Measurements from ENCODE around the gene UBE4B.

Gene UBE4B

GRCh38 chr1:10171995-10172669, 139.4 kb downstream of the UBE4B start:
- Mint-ChIP-seq H3K4me3 (no peak overlapping the region), H3K36me3 (peaks cover 40% of the 10 kb centered on the region), H3K9me3 (peaks cover 7% of the 10 kb centered on the region), H3K4me1 (no peaks in the 10 kb centered on the region), H3K27me3 (no peaks in the 10 kb centered on the region), H3K27ac (no peak overlapping the region)
- ATAC-seq (ENCODE audit: low read depth) (no peak), DNase-seq (ENCODE audit: low spot score in 2 of 2) (no peak)

GRCh38 chr1:10173582-10173981, 140.8 kb downstream of the UBE4B start:
- Mint-ChIP-seq H3K27ac (no peak overlapping the region), H3K36me3 (peaks cover 36% of the 10 kb centered on the region), H3K27me3 (no peaks in the 10 kb centered on the region), H3K9me3 (peaks cover 7% of the 10 kb centered on the region), H3K4me1 (no peaks in the 10 kb centered on the region), H3K4me3 (no peak overlapping the region)
- DNase-seq (ENCODE audit: low spot score in 2 of 2): no peak
- peak; percentile 84 for ATAC-seq (ENCODE audit: low read depth)

- H3K27me3 Mint-ChIP-seq: no peaks in the 10 kb centered on the region
- H3K36me3 Mint-ChIP-seq: peaks cover 31% of the 10 kb centered on the region
- H3K4me3 Mint-ChIP-seq: no peak overlapping the region
- ATAC-seq (ENCODE audit: low read depth): no peak
- H3K27ac Mint-ChIP-seq: no peak overlapping the region
- H3K4me1 Mint-ChIP-seq: no peaks in the 10 kb centered on the region
- DNase-seq (ENCODE audit: low spot score in 2 of 2): no peak
- peaks cover 7% of the 10 kb centered on the region for H3K9me3 Mint-ChIP-seq
Observed at GRCh38 chr1:10177876-10178275, 145.1 kb downstream of the UBE4B start.

- Mint-ChIP-seq H3K4me1 (no peaks in the 10 kb centered on the region), H3K9me3 (peaks cover 7% of the 10 kb centered on the region), H3K27me3 (no peaks in the 10 kb centered on the region), H3K36me3 (peaks cover 29% of the 10 kb centered on the region), H3K4me3 (no peak overlapping the region), H3K27ac (peak overlapping the region; percentile 50)
- DNase-seq (ENCODE audit: low spot score in 2 of 2) (no peak), ATAC-seq (ENCODE audit: low read depth) (no peak)
Observed at GRCh38 chr1:10178597-10179405, 146.0 kb downstream of the UBE4B start.

- DNase-seq (ENCODE audit: low spot score in 2 of 2) (no peak), ATAC-seq (ENCODE audit: low read depth) (no peak)
- Mint-ChIP-seq H3K36me3 (peaks cover 28% of the 10 kb centered on the region), H3K27ac (peak overlapping the region; percentile 69), H3K4me3 (no peak overlapping the region), H3K27me3 (no peaks in the 10 kb centered on the region), H3K9me3 (peaks cover 7% of the 10 kb centered on the region), H3K4me1 (no peaks in the 10 kb centered on the region)
Observed at GRCh38 chr1:10179406-10180091, 146.8 kb downstream of the UBE4B start.

GRCh38 chr1:10181154-10181553, 148.4 kb downstream of the UBE4B start:
- H3K9me3 Mint-ChIP-seq: no peaks in the 10 kb centered on the region
- peaks cover 19% of the 10 kb centered on the region for H3K36me3 Mint-ChIP-seq
- no peaks in the 10 kb centered on the region for H3K27me3 Mint-ChIP-seq
- no peak for DNase-seq (ENCODE audit: low spot score in 2 of 2)
- H3K27ac Mint-ChIP-seq: no peak overlapping the region
- H3K4me3 Mint-ChIP-seq: no peak overlapping the region
- no peak for ATAC-seq (ENCODE audit: low read depth)
- H3K4me1 Mint-ChIP-seq: no peaks in the 10 kb centered on the region

- no peak for ATAC-seq (ENCODE audit: low read depth)
- Mint-ChIP-seq H3K4me1 (peaks cover 5% of the 10 kb centered on the region), H3K36me3 (peaks cover 8% of the 10 kb centered on the region), H3K9me3 (peaks cover 3% of the 10 kb centered on the region), H3K27ac (no peak overlapping the region), H3K27me3 (no peaks in the 10 kb centered on the region), H3K4me3 (no peak overlapping the region)
- DNase-seq (ENCODE audit: low spot score in 2 of 2): no peak
Observed at GRCh38 chr1:10185759-10186158, 153.0 kb downstream of the UBE4B start.

GRCh38 chr1:10186331-10187025, 153.7 kb downstream of the UBE4B start:
- H3K4me3 Mint-ChIP-seq: no peak overlapping the region
- no peak for DNase-seq (ENCODE audit: low spot score in 2 of 2)
- no peak overlapping the region for H3K27ac Mint-ChIP-seq
- peaks cover 7% of the 10 kb centered on the region for H3K36me3 Mint-ChIP-seq
- no peaks in the 10 kb centered on the region for H3K27me3 Mint-ChIP-seq
- peaks cover 5% of the 10 kb centered on the region for H3K4me1 Mint-ChIP-seq
- H3K9me3 Mint-ChIP-seq: peaks cover 3% of the 10 kb centered on the region
- no peak for ATAC-seq (ENCODE audit: low read depth)

- Mint-ChIP-seq H3K4me3 (no peak overlapping the region), H3K36me3 (peaks cover 7% of the 10 kb centered on the region), H3K9me3 (peaks cover 3% of the 10 kb centered on the region), H3K27me3 (no peaks in the 10 kb centered on the region), H3K4me1 (peaks cover 5% of the 10 kb centered on the region), H3K27ac (no peak overlapping the region)
- no peak for DNase-seq (ENCODE audit: low spot score in 2 of 2)
- no peak for ATAC-seq (ENCODE audit: low read depth)
Observed at GRCh38 chr1:10187026-10187334, 154.2 kb downstream of the UBE4B start.

GRCh38 chr1:10188133-10188650, 155.4 kb downstream of the UBE4B start:
- no peak for ATAC-seq (ENCODE audit: low read depth)
- H3K9me3 Mint-ChIP-seq: peaks cover 3% of the 10 kb centered on the region

GRCh38 chr1:10189659-10190058, 156.9 kb downstream of the UBE4B start:
- no peak overlapping the region for H3K27ac Mint-ChIP-seq
- H3K27me3 Mint-ChIP-seq: peaks cover 2% of the 10 kb centered on the region
- no peak for DNase-seq (ENCODE audit: low spot score in 2 of 2)
- peaks cover 5% of the 10 kb centered on the region for H3K4me1 Mint-ChIP-seq
- ATAC-seq (ENCODE audit: low read depth): peak; percentile 76
- H3K4me3 Mint-ChIP-seq: no peak overlapping the region
- H3K36me3 Mint-ChIP-seq: no peaks in the 10 kb centered on the region
- H3K9me3 Mint-ChIP-seq: peaks cover 3% of the 10 kb centered on the region

More at GRCh38 chr1:10188133-10188650, 155.4 kb downstream of the UBE4B start:
- peaks cover 5% of the 10 kb centered on the region for H3K36me3 Mint-ChIP-seq
- no peaks in the 10 kb centered on the region for H3K27me3 Mint-ChIP-seq
- no peak overlapping the region for H3K27ac Mint-ChIP-seq
- no peak overlapping the region for H3K4me3 Mint-ChIP-seq
- DNase-seq (ENCODE audit: low spot score in 2 of 2): no peak
- H3K4me1 Mint-ChIP-seq: peaks cover 5% of the 10 kb centered on the region

- DNase-seq (ENCODE audit: low spot score in 2 of 2) (no peak), ATAC-seq (ENCODE audit: low read depth) (no peak)
- peaks cover 2% of the 10 kb centered on the region for H3K27me3 Mint-ChIP-seq
- H3K4me1 Mint-ChIP-seq: peaks cover 5% of the 10 kb centered on the region
- H3K36me3 Mint-ChIP-seq: no peaks in the 10 kb centered on the region
- H3K27ac Mint-ChIP-seq: no peak overlapping the region
- H3K9me3 Mint-ChIP-seq: peaks cover 3% of the 10 kb centered on the region
- H3K4me3 Mint-ChIP-seq: no peak overlapping the region
Observed at GRCh38 chr1:10192263-10192662, 159.5 kb downstream of the UBE4B start.

- DNase-seq (ENCODE audit: low spot score in 2 of 2) (no peak), ATAC-seq (ENCODE audit: low read depth) (no peak)
- H3K4me3 Mint-ChIP-seq: no peak overlapping the region
- peaks cover 5% of the 10 kb centered on the region for H3K4me1 Mint-ChIP-seq
- no peaks in the 10 kb centered on the region for H3K36me3 Mint-ChIP-seq
- H3K27ac Mint-ChIP-seq: no peak overlapping the region
- peaks cover 3% of the 10 kb centered on the region for H3K27me3 Mint-ChIP-seq
- H3K9me3 Mint-ChIP-seq: peaks cover 3% of the 10 kb centered on the region
Observed at GRCh38 chr1:10193288-10193687, 160.5 kb downstream of the UBE4B start.

- no peaks in the 10 kb centered on the region for H3K9me3 Mint-ChIP-seq
- H3K4me1 Mint-ChIP-seq: no peaks in the 10 kb centered on the region
- DNase-seq (ENCODE audit: low spot score in 2 of 2) (no peak), ATAC-seq (ENCODE audit: low read depth) (no peak)
- no peak overlapping the region for H3K4me3 Mint-ChIP-seq
- peaks cover 4% of the 10 kb centered on the region for H3K27me3 Mint-ChIP-seq
- H3K36me3 Mint-ChIP-seq: no peaks in the 10 kb centered on the region
- H3K27ac Mint-ChIP-seq: no peak overlapping the region
Observed at GRCh38 chr1:10195570-10195969, 162.8 kb downstream of the UBE4B start.

Measured in memory B cell (primary cell).